Fibroblast of lung (primary cell): ENCODE data around the gene PITRM1. TPM values are rescaled to one million over a fixed set of nuclear protein-coding genes. Genes with fewer than 3 reads are reported as not detected.

Experiments used
- DNase-seq, 2 donors: peaks; one replicate each; pipeline versions ENCODE4 v3.0.0 to v3.0.0-alpha.2; 2010; ENCODE audit warnings: low read depth in 2 of 2
- H2AFZ ChIP-seq: 2 replicates; pipeline ENCODE4 v1.5.1; 2012; ENCODE audit warnings: low read length, control low read depth, inconsistent platforms
- H3K27ac ChIP-seq: 2 replicates; pipeline ENCODE4 v1.5.1; 2011; ENCODE audit warnings: low read length, control low read depth; ENCODE audit not compliant: insufficient read depth
- H3K27me3 ChIP-seq: 2 replicates; pipeline ENCODE4 v1.5.1; 2011; ENCODE audit warnings: mild to moderate bottlenecking, low read length; ENCODE audit not compliant: control insufficient read depth, insufficient read depth
- H3K36me3 ChIP-seq: 2 replicates; pipeline ENCODE4 v1.5.1; 2011; ENCODE audit warnings: low read length; ENCODE audit not compliant: control insufficient read depth, insufficient read depth
- H3K4me1 ChIP-seq: 2 replicates; pipeline ENCODE4 v1.5.1; 2011; ENCODE audit warnings: low read length; ENCODE audit not compliant: control insufficient read depth, insufficient read depth; ENCODE audit errors: extremely low read depth
- H3K4me2 ChIP-seq: 2 replicates; pipeline ENCODE4 v1.5.1; 2011; ENCODE audit warnings: low read length, control low read depth; ENCODE audit not compliant: insufficient read depth; ENCODE audit errors: extremely low read depth
- H3K4me3 ChIP-seq, 4 experiments: fragments of 200-600 bp in 1 of 4; sonication (generic) in 1 of 4; replicated peaks in 1 of 4; 2 replicates each; pipeline ENCODE4 v1.5.1; 2011 to 2016; ENCODE audit warnings: low read length in 4 of 4, low read depth in 3 of 4, mild to moderate bottlenecking in 3 of 4, control low read depth in 2 of 4, inconsistent platforms in 1 of 4, mixed read lengths in 1 of 4; ENCODE audit not compliant: insufficient read depth in 1 of 4; ENCODE audit errors: control extremely low read depth in 1 of 4
- H3K79me2 ChIP-seq: 2 replicates; pipeline ENCODE4 v1.5.1; 2012; ENCODE audit warnings: mild to moderate bottlenecking, low read length, inconsistent platforms; ENCODE audit not compliant: control insufficient read depth, insufficient read depth
- H3K9ac ChIP-seq: 2 replicates; pipeline ENCODE4 v1.5.1; 2011; ENCODE audit warnings: mild to moderate bottlenecking, low read length, control low read depth; ENCODE audit not compliant: insufficient read depth
- H3K9me3 ChIP-seq: 2 replicates; pipeline ENCODE4 v1.5.1; 2012; ENCODE audit warnings: low read depth, low read length; ENCODE audit not compliant: control insufficient read depth, insufficient read depth
- H4K20me1 ChIP-seq: 2 replicates; pipeline ENCODE4 v1.5.1; 2011; ENCODE audit warnings: low read length; ENCODE audit not compliant: control insufficient read depth, insufficient read depth; ENCODE audit errors: extremely low read depth
- EZH2 ChIP-seq: IDR thresholded peaks from 2 replicates; pipeline ENCODE4 v1.5.1; 2012; ENCODE audit warnings: low read length, control low read depth, mild to moderate bottlenecking; ENCODE audit errors: missing control alignments
- polyA plus RNA-seq, 2 donors: library from polyadenylated mRNA; depleted of rRNA in 1 of 2; stranded (reverse) in 1 of 2; unstranded in 1 of 2; fragments of >200 nt; gene quantifications; 2 replicates each; pipeline ENCODE4 v1.2.1, GENCODE V29; 2011 to 2012; ENCODE audit warnings: missing spikeins in 1 of 2
- total RNA-seq: library from RNA; depleted of rRNA; stranded (reverse); fragments of >200 nt; gene quantifications from 2 replicates; pipeline ENCODE4 v1.2.1, GENCODE V29; 2014
- TF ChIP-seq, protein P1 (sequence below), 2 donors: IDR thresholded peaks in 1 of 2; conservative IDR thresholded peaks in 1 of 2; 1 replicate in 1 of 2; 2 replicates in 1 of 2; pipeline ENCODE4 v1.5.1; 2011 to 2012; ENCODE audit warnings: low read length in 2 of 2, control low read depth in 1 of 2, inconsistent platforms in 1 of 2, low read depth in 1 of 2, mild to moderate bottlenecking in 1 of 2

The PITRM1 gene
- total and polyA plus RNA-seq, 2 donors (not counting 1 experiment from before 2014, with no cell fraction given) = 53.1 to 73.7 TPM

DNA sequence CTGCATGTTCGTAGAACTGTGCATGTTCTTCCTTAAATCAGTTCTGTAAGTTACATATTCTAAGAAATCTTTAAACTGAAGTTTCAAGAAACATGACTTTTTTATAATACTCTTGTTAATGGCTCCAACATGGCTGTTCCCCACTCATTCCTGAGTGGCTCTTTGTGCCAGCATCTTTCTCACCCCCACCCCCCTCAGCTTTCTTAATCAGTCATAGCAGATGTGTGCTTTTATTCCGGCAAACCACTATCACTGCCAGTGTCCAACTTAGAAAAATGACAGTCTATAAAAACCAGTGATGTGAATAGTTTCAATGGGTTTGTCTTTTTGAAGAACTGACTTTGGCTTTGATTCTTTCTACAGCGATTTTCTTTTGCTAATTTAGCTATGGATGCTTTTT is 37.6 kb downstream of the PITRM1 start:
- Histone ChIP-seq H3K9me3 (no peaks in the 10 kb centered on the region), H3K4me3 (no peak overlapping the region), H3K79me2 (no peaks in the 10 kb centered on the region), H2AFZ (no peak overlapping the region), H3K4me1 (no peaks in the 10 kb centered on the region), H3K36me3 (peaks cover 45% of the 10 kb centered on the region), H3K9ac (no peak overlapping the region), H3K27ac (no peak overlapping the region), H3K4me2 (no peak overlapping the region), H3K27me3 (no peaks in the 10 kb centered on the region), H4K20me1 (no peaks in the 10 kb centered on the region)
- TF ChIP-seq EZH2 = no peak
- TF ChIP-seq, protein P1, sequence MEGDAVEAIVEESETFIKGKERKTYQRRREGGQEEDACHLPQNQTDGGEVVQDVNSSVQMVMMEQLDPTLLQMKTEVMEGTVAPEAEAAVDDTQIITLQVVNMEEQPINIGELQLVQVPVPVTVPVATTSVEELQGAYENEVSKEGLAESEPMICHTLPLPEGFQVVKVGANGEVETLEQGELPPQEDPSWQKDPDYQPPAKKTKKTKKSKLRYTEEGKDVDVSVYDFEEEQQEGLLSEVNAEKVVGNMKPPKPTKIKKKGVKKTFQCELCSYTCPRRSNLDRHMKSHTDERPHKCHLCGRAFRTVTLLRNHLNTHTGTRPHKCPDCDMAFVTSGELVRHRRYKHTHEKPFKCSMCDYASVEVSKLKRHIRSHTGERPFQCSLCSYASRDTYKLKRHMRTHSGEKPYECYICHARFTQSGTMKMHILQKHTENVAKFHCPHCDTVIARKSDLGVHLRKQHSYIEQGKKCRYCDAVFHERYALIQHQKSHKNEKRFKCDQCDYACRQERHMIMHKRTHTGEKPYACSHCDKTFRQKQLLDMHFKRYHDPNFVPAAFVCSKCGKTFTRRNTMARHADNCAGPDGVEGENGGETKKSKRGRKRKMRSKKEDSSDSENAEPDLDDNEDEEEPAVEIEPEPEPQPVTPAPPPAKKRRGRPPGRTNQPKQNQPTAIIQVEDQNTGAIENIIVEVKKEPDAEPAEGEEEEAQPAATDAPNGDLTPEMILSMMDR (conservative IDR thresholded peaks at IDR 0.05 in 1 of 2, IDR thresholded peaks at IDR 0.05 in 1 of 2; ENCODE audit: low read depth in 1 of 2, low read length in 2 of 2) = no peak
- no peak for DNase-seq

DNA sequence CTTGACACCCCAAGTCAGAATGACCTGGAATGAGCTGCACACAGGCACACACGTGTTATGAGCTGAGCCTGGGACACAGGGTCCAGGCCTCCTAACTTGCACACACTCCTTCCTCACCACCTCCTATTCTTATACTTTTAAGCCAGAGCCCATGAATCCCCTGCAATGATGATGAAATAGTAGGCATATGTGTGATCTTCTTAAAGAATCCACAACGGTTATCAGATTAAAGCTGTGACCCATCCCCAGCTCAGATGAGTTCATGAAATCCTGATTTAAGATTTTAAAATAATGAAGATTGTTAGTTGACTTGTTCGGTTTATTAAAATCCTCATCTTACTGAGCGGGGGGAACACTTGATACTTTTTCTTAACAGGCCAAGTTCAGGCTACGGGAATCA is 38.6 kb downstream of the PITRM1 start:
- no peak for TF ChIP-seq EZH2
- TF ChIP-seq, protein P1 (conservative IDR thresholded peaks at IDR 0.05 in 1 of 2, IDR thresholded peaks at IDR 0.05 in 1 of 2; ENCODE audit: low read depth in 1 of 2, low read length in 2 of 2) = no peak
- DNase-seq = no peak
- H3K9ac ChIP-seq = no peak overlapping the region
- H3K9me3 ChIP-seq = no peaks in the 10 kb centered on the region
- H3K79me2 ChIP-seq = no peaks in the 10 kb centered on the region
- no peaks in the 10 kb centered on the region for H4K20me1 ChIP-seq
- H3K4me1 ChIP-seq = no peaks in the 10 kb centered on the region
- no peak overlapping the region for H2AFZ ChIP-seq
- H3K27ac ChIP-seq = no peak overlapping the region
- H3K4me3 ChIP-seq = no peak overlapping the region
- H3K36me3 ChIP-seq = peaks cover 47% of the 10 kb centered on the region
- H3K4me2 ChIP-seq = no peak overlapping the region
- H3K27me3 ChIP-seq = no peaks in the 10 kb centered on the region

DNA sequence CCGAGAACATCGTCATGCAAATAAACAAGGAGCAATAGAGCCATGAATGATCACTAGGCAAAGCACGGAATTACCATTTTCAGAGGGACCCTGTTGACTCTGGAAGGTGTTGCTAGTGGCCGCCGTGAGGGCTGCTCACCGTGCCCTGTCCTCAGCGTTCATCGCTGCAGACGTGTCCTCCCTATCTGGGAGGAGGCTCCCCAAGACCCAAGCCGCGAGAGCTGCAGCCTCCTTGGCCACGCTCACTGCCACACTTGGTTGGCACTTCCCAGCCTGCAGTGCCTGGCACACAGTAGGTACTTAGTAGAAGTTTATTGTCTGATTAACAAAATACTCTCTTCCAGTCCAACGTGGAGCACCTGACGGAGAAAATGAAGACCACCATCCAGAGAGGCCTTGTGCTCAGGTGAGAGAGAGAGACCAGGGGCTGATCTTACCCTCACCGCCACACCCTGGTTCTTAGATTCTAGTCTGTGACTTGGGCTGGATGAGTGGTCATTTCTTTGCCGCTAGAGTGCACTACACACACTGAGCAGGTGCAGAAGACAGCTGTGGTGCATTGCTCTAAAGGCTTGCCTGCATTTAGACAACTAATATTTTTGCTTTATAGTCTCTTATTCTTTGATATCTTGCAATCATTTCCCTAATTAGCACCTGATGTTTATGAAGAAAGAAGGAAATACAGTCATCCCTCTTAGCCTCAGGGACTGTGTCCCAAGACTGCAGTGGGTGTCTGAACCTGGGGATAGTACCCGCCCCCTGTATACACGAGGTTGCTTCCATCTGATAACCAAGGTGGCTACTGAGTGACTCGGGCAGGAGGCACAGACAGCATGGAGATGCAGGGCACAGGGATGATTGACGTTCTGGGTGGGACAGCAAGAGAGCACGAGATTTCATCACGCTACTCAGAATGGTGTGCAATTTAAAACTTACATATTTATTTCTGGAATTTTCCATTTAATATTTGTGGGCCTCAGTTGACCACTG is 40.3 kb downstream of the PITRM1 start:
- Histone ChIP-seq H3K27me3 (no peaks in the 10 kb centered on the region), H3K9me3 (no peaks in the 10 kb centered on the region), H3K9ac (no peak overlapping the region), H3K4me2 (no peak overlapping the region), H2AFZ (no peak overlapping the region), H3K4me1 (no peaks in the 10 kb centered on the region), H3K27ac (no peak overlapping the region), H3K4me3 (no peak overlapping the region), H3K36me3 (peaks cover 35% of the 10 kb centered on the region), H4K20me1 (no peaks in the 10 kb centered on the region), H3K79me2 (no peaks in the 10 kb centered on the region)
- TF ChIP-seq, protein P1 (conservative IDR thresholded peaks at IDR 0.05 in 1 of 2, IDR thresholded peaks at IDR 0.05 in 1 of 2; ENCODE audit: low read depth in 1 of 2, low read length in 2 of 2) = no peak
- TF ChIP-seq EZH2 = no peak
- DNase-seq = no peak
